Fibroblast of the aortic adventitia (primary cell): ENCODE measurements around the gene DVL1. TPM values are rescaled to one million over a fixed set of nuclear protein-coding genes. Genes with fewer than 3 reads are reported as not detected.

Source experiments
- DNase-seq: peaks from one replicate; pipeline ENCODE4 v3.0.0-alpha.2; 2010; ENCODE audit warnings: low read depth
- H3K4me3 ChIP-seq: 2 replicates; pipeline ENCODE4 v1.5.1; 2011; ENCODE audit warnings: low read depth, mild to moderate bottlenecking, control low read depth, low read length, moderate library complexity
- CTCF ChIP-seq: IDR thresholded peaks from 2 replicates; pipeline ENCODE4 v1.5.1; 2011; ENCODE audit warnings: mild to moderate bottlenecking, low read length, control low read depth, inconsistent platforms; ENCODE audit not compliant: insufficient read depth
- total RNA-seq: library from RNA; depleted of rRNA; stranded (reverse); fragments of >200 nt; gene quantifications from 2 replicates; pipeline ENCODE4 v1.2.3, GENCODE V29; 2012; ENCODE audit warnings: low replicate concordance

Gene DVL1
- total RNA-seq, 1 donor: 89.0 TPM

DNA sequence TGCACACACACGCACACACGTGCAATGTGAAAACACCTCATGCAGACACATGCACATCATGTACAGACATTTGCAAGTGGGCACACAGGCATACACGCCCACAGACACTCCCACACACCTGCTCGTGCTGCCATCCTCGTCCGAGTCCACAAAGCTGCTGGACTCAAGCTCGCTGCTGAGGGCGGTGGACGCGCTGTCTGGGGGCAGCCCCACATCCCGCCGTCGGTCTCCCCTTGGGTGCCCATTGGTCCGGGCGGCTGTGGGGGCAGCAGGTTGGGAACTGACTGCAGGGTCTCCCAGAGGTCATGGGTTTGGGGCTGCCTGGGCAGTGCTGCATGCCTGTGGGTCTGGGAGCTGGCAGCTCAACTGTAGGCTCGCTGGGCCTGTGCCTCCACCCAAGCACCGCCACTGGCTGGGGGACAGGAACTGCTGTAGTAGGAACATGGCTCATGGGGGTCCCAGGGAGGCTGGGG, 7.6 kb downstream of the DVL1 start:
- no peak for TF ChIP-seq CTCF
- no peak overlapping the region for H3K4me3 ChIP-seq
- DNase-seq: no peak

GRCh38 chr1:1340791-1341548, 8.2 kb downstream of the DVL1 start:
- TF ChIP-seq CTCF: no peak
- H3K4me3 ChIP-seq: no peak overlapping the region
- no peak for DNase-seq

GRCh38 chr1:1340185-1340584, 9.0 kb downstream of the DVL1 start:
- TF ChIP-seq CTCF: no peak
- H3K4me3 ChIP-seq: no peak overlapping the region
- DNase-seq: no peak

DNA sequence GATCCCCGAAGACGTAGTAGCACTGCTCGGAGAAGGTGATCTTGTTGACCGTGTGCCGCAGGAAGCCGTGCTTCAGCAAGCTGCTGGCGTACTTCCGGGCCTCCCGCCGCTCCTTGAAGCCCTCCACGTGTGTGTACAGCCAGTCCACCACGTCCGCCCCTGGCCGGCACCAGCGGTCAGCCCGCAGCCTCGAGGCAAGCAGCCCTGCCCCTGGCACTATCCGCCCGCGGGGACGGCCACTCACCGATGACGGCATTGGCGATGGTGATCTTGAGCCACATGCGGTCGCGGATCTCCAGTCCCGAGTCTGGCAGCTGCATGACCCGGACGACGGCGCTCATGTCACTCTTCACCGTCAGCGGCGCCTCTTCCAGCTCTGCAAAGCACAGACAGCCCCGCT, 10.9 kb downstream of the DVL1 start:
- no peak overlapping the region for H3K4me3 ChIP-seq
- TF ChIP-seq CTCF: no peak
- DNase-seq: no peak

GRCh38 chr1:1337793-1338147, 11.4 kb downstream of the DVL1 start:
- DNase-seq: no peak
- TF ChIP-seq CTCF: no peak
- H3K4me3 ChIP-seq: no peak overlapping the region

DNA sequence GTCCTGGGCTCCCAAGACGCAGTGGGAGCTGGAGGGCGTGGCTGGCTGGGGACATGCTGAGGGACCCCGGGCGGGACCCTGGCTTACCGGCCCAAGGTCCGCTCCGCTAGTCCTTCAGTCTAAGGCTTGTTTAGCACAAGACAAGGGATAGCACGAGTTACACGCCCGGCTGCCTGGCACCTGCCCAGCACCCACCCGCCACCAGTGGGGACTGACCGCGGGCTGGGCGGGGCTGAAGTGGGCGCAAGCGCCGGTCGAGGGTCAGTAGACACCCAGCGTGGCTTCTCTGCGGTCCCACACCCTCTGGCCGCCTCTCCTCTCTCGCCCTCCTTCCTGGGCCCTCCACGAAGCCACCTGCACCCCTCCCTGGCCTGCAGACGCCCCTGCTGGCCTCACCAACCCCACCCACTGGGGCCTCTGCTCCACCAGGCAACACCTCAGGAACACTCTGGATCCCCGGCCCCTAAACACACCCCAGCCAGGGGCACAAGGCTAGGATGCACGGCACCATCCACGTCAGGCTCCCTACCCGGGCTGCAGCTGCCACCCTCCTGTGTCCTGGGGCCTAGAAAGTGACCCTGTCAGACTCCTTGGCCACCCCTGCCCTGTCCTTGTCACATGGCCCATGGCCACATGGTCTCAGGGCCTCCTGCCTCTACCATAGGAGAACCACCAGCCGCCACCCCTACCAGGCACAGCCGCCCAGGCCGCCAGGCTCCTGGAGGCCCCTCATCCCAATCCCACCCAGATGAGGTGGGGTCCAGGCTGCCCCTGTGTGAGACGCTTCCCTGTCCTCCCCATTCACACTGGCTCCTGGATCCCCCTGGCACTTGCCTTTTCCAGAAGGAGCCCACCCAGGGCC, 12.1 kb downstream of the DVL1 start:
- no peak overlapping the region for H3K4me3 ChIP-seq
- DNase-seq: no peak
- no peak for TF ChIP-seq CTCF
